HG03460 (cell line): ENCODE measurements around the gene MRAP2.
"Not testable (repeated sequence)": the region's sequence is repeated elsewhere in the genome, so short reads cannot be mapped to it uniquely, and the experiment has no call there.

Source experiments
- ATAC-seq: cut with Tn5 transposase; IDR thresholded peaks from one replicate; pipeline ENCODE4 v1.9.1; 2021; ENCODE audit not compliant: unreplicated experiment

The MRAP2 gene

GRCh38 chr6:84028350-84028749 is 5.2 kb upstream of the MRAP2 start:
- no peak for ATAC-seq

- not testable (repeated sequence) for ATAC-seq
Measured at GRCh38 chr6:84032000-84032399, 1.6 kb upstream of the MRAP2 start.

GRCh38 chr6:84035484-84035883 is 1.9 kb downstream of the MRAP2 start:
- ATAC-seq: no peak

GRCh38 chr6:84037425-84038089 is 4.0 kb downstream of the MRAP2 start:
- no peak for ATAC-seq

GRCh38 chr6:84042603-84043002 is 9.0 kb downstream of the MRAP2 start:
- ATAC-seq: no peak

GRCh38 chr6:84043555-84043954 is 10.0 kb downstream of the MRAP2 start:
- ATAC-seq: no peak

GRCh38 chr6:84046755-84047154 is 13.2 kb downstream of the MRAP2 start:
- no peak for ATAC-seq

GRCh38 chr6:84048588-84048987 is 15.0 kb downstream of the MRAP2 start:
- ATAC-seq: no peak

GRCh38 chr6:84050408-84050807 is 16.8 kb downstream of the MRAP2 start:
- ATAC-seq: no peak

- ATAC-seq: no peak
Measured at GRCh38 chr6:84052204-84052882, 18.8 kb downstream of the MRAP2 start.

GRCh38 chr6:84052883-84053241 is 19.3 kb downstream of the MRAP2 start:
- ATAC-seq: no peak

GRCh38 chr6:84055647-84056046 is 22.1 kb downstream of the MRAP2 start:
- no peak for ATAC-seq

- no peak for ATAC-seq
Measured at GRCh38 chr6:84057908-84058307, 24.3 kb downstream of the MRAP2 start.

- ATAC-seq: no peak
Measured at GRCh38 chr6:84059082-84059481, 25.5 kb downstream of the MRAP2 start.

GRCh38 chr6:84061174-84061573 is 27.6 kb downstream of the MRAP2 start:
- no peak for ATAC-seq

GRCh38 chr6:84061613-84062398 is 28.2 kb downstream of the MRAP2 start:
- ATAC-seq: no peak

GRCh38 chr6:84062519-84063154 is 29.1 kb downstream of the MRAP2 start:
- no peak for ATAC-seq

- no peak for ATAC-seq
Measured at GRCh38 chr6:84065693-84066290, 32.2 kb downstream of the MRAP2 start.

- ATAC-seq: no peak
Measured at GRCh38 chr6:84066536-84066935, 33.0 kb downstream of the MRAP2 start.

- ATAC-seq: not testable (repeated sequence)
Measured at GRCh38 chr6:84068873-84069272, 35.3 kb downstream of the MRAP2 start.

- ATAC-seq: no peak
Measured at GRCh38 chr6:84072442-84072997, 38.9 kb downstream of the MRAP2 start.
